Retinal pigment epithelial cell (primary cell): ENCODE data around the gene NT5M.
A peak's percentile ranks its signal among the peaks of the same experiment; 100 is the strongest.
"Not testable (repeated sequence)": the region's sequence is repeated elsewhere in the genome, so short reads cannot be mapped to it uniquely, and the experiment has no call there.

ENCODE experiments used
- DNase-seq: peaks from one replicate; pipeline ENCODE4 v3.0.0-alpha.2; 2010; ENCODE audit warnings: low read depth
- H3K4me3 ChIP-seq: 2 replicates; pipeline ENCODE4 v1.5.1; 2011; ENCODE audit warnings: mild to moderate bottlenecking, low read length, control low read depth, moderate library complexity
- CTCF ChIP-seq: conservative IDR thresholded peaks from 2 replicates; pipeline ENCODE4 v1.5.1; 2011; ENCODE audit warnings: low read depth, low read length, control low read depth, inconsistent platforms

NT5M gene

GRCh38 chr17:17289086-17289485, 14.1 kb upstream of the NT5M start:
- DNase-seq = no peak
- H3K4me3 ChIP-seq = no peak overlapping the region
- no peak for TF ChIP-seq CTCF

GRCh38 chr17:17289701-17290100, 13.5 kb upstream of the NT5M start:
- no peak for DNase-seq
- no peak for TF ChIP-seq CTCF
- H3K4me3 ChIP-seq = no peak overlapping the region

- no peak for DNase-seq
- TF ChIP-seq CTCF = no peak
Measured at GRCh38 chr17:17295141-17295540, 8.0 kb upstream of the NT5M start.

GRCh38 chr17:17297217-17297616, 6.0 kb upstream of the NT5M start:
- no peak for DNase-seq
- no peak for TF ChIP-seq CTCF
- H3K4me3 ChIP-seq = no peak overlapping the region

More at GRCh38 chr17:17295141-17295540, 8.0 kb upstream of the NT5M start:
- H3K4me3 ChIP-seq = no peak overlapping the region

GRCh38 chr17:17298108-17298507, 5.1 kb upstream of the NT5M start:
- H3K4me3 ChIP-seq = no peak overlapping the region
- no peak for DNase-seq
- TF ChIP-seq CTCF = no peak

GRCh38 chr17:17300624-17301568, 2.3 kb upstream of the NT5M start:
- DNase-seq = peak; percentile 18
- TF ChIP-seq CTCF = no peak
- H3K4me3 ChIP-seq = peak overlapping the region; percentile 49

- not testable (repeated sequence) for DNase-seq, H3K4me3 ChIP-seq
Measured at GRCh38 chr17:17301659-17302058, 1.5 kb upstream of the NT5M start.
